BLaER1 (cell line): ENCODE measurements around the gene CSNK1D.
A peak's percentile ranks its signal among the peaks of the same experiment; 100 is the strongest.

Source experiments
- H3K27ac ChIP-seq: shearing (Covaris generic); formaldehyde crosslinking; 2 replicates; pipeline ENCODE4 v1.8.1; 2022
- H3K27me3 ChIP-seq: shearing (Covaris generic); formaldehyde crosslinking; 2 replicates; pipeline ENCODE4 v1.8.1; 2022
- H3K36me3 ChIP-seq: shearing (Covaris generic); formaldehyde crosslinking; 2 replicates; pipeline ENCODE4 v1.8.1; 2022
- H3K4me1 ChIP-seq: shearing (Covaris generic); formaldehyde crosslinking; 2 replicates; pipeline ENCODE4 v1.8.1; 2022
- H3K4me2 ChIP-seq: shearing (Covaris generic); formaldehyde crosslinking; 2 replicates; pipeline ENCODE4 v1.8.1; 2022
- H3K4me3 ChIP-seq: shearing (Covaris generic); formaldehyde crosslinking; 2 replicates; pipeline ENCODE4 v1.8.1; 2022
- H3K9ac ChIP-seq: shearing (Covaris generic); formaldehyde crosslinking; 2 replicates; pipeline ENCODE4 v1.8.1; 2022
- H3K9me3 ChIP-seq: shearing (Covaris generic); formaldehyde crosslinking; 2 replicates; pipeline ENCODE4 v1.8.1; 2022
- H4K20me1 ChIP-seq: shearing (Covaris generic); formaldehyde crosslinking; 2 replicates; pipeline ENCODE4 v1.8.1; 2022
- Cebpa-rat ChIP-seq: shearing (Covaris generic); IDR thresholded peaks from 2 replicates; pipeline ENCODE4 v1.8.1; 2022

The CSNK1D gene

GRCh38 chr17:82229698-82230608 is 43.5 kb downstream of the CSNK1D start:
- Histone ChIP-seq H3K27me3 (peaks cover 40% of the 10 kb centered on the region; the same call in 1 of the 2 replicates), H4K20me1 (peaks cover 58% of the 10 kb centered on the region), H3K4me3 (peak overlapping the region; percentile 90), H3K9me3 (no peaks in the 10 kb centered on the region), H3K27ac (peak overlapping the region; percentile 80), H3K4me2 (peak overlapping the region; percentile 99), H3K4me1 (peaks cover 79% of the 10 kb centered on the region), H3K36me3 (no peaks in the 10 kb centered on the region), H3K9ac (peak overlapping the region; percentile 84)
- no peak for TF ChIP-seq Cebpa-rat

GRCh38 chr17:82228842-82229697 is 44.4 kb downstream of the CSNK1D start, which contains the start of gene SLC16A3:
TSS of gene SLC16A3 (plus strand) at chr17:82229042. CDS start at chr17:82236009, 6,967 bp downstream.
- Histone ChIP-seq H3K4me3 (peak within 1 kb of the TSS; percentile 90), H3K9ac (peak within 1 kb of the TSS; percentile 84), H3K27ac (peak within 1 kb of the TSS; percentile 80), H4K20me1 (peaks cover 49% of the 10 kb centered on the region), H3K27me3 (peaks cover 40% of the 10 kb centered on the region; the same call in 1 of the 2 replicates), H3K4me2 (peak within 1 kb of the TSS; percentile 99), H3K9me3 (no peaks in the 10 kb centered on the region), H3K36me3 (no peaks in the 10 kb centered on the region), H3K4me1 (peaks cover 70% of the 10 kb centered on the region)
- no peak for TF ChIP-seq Cebpa-rat

- peaks cover 40% of the 10 kb centered on the region; the same call in 1 of the 2 replicates for H3K27me3 ChIP-seq
- H3K4me2 ChIP-seq = peak overlapping the region; percentile 99
- H4K20me1 ChIP-seq = peaks cover 42% of the 10 kb centered on the region
- TF ChIP-seq Cebpa-rat = no peak
- H3K4me3 ChIP-seq = peak overlapping the region; percentile 90
- H3K36me3 ChIP-seq = no peaks in the 10 kb centered on the region
- peak overlapping the region; percentile 84 for H3K9ac ChIP-seq
- H3K4me1 ChIP-seq = peaks cover 63% of the 10 kb centered on the region
- no peaks in the 10 kb centered on the region for H3K9me3 ChIP-seq
- peak overlapping the region; percentile 80 for H3K27ac ChIP-seq
Measured at GRCh38 chr17:82228278-82228841, 45.1 kb downstream of the CSNK1D start.

- H3K4me3 ChIP-seq = peak overlapping the region; percentile 90
- H3K27me3 ChIP-seq = peaks cover 40% of the 10 kb centered on the region; the same call in 1 of the 2 replicates
- peaks cover 57% of the 10 kb centered on the region for H3K4me1 ChIP-seq
- peaks cover 36% of the 10 kb centered on the region for H4K20me1 ChIP-seq
- no peaks in the 10 kb centered on the region for H3K36me3 ChIP-seq
- H3K4me2 ChIP-seq = peak overlapping the region; percentile 99
- no peak for TF ChIP-seq Cebpa-rat
- peak overlapping the region; percentile 84 for H3K9ac ChIP-seq
- H3K27ac ChIP-seq = peak overlapping the region; percentile 80
- H3K9me3 ChIP-seq = no peaks in the 10 kb centered on the region
Measured at GRCh38 chr17:82227629-82228277, 45.7 kb downstream of the CSNK1D start.

- Histone ChIP-seq H3K4me2 (peak overlapping the region; percentile 99), H3K4me1 (peaks cover 51% of the 10 kb centered on the region), H3K36me3 (no peaks in the 10 kb centered on the region), H3K27me3 (peaks cover 40% of the 10 kb centered on the region; the same call in 1 of the 2 replicates), H4K20me1 (peaks cover 30% of the 10 kb centered on the region), H3K9ac (no peak overlapping the region), H3K27ac (no peak overlapping the region), H3K9me3 (no peaks in the 10 kb centered on the region), H3K4me3 (no peak overlapping the region)
- TF ChIP-seq Cebpa-rat = no peak
Measured at GRCh38 chr17:82226809-82227628, 46.5 kb downstream of the CSNK1D start.

GRCh38 chr17:82226146-82226808 is 47.2 kb downstream of the CSNK1D start:
- Histone ChIP-seq H3K4me3 (no peak overlapping the region), H3K27ac (no peak overlapping the region), H3K27me3 (peaks cover 40% of the 10 kb centered on the region; the same call in 1 of the 2 replicates), H4K20me1 (peaks cover 23% of the 10 kb centered on the region), H3K9me3 (no peaks in the 10 kb centered on the region), H3K36me3 (no peaks in the 10 kb centered on the region), H3K4me2 (no peak overlapping the region), H3K4me1 (peaks cover 44% of the 10 kb centered on the region), H3K9ac (no peak overlapping the region)
- no peak for TF ChIP-seq Cebpa-rat

- H3K9me3 ChIP-seq = no peaks in the 10 kb centered on the region
- H3K27ac ChIP-seq = no peak overlapping the region
- peaks cover 16% of the 10 kb centered on the region for H4K20me1 ChIP-seq
- TF ChIP-seq Cebpa-rat = no peak
- H3K27me3 ChIP-seq = peaks cover 38% of the 10 kb centered on the region; the same call in 1 of the 2 replicates
- H3K9ac ChIP-seq = no peak overlapping the region
- H3K4me3 ChIP-seq = no peak overlapping the region
- no peak overlapping the region for H3K4me2 ChIP-seq
- H3K36me3 ChIP-seq = no peaks in the 10 kb centered on the region
- H3K4me1 ChIP-seq = peaks cover 36% of the 10 kb centered on the region
Measured at GRCh38 chr17:82225368-82226029, 48.0 kb downstream of the CSNK1D start.
